ENCODE results near the gene NSUN5.
"Not testable (repeated sequence)": the region's sequence is repeated elsewhere in the genome, so short reads cannot be mapped to it uniquely, and the experiment has no call there.

DNA sequence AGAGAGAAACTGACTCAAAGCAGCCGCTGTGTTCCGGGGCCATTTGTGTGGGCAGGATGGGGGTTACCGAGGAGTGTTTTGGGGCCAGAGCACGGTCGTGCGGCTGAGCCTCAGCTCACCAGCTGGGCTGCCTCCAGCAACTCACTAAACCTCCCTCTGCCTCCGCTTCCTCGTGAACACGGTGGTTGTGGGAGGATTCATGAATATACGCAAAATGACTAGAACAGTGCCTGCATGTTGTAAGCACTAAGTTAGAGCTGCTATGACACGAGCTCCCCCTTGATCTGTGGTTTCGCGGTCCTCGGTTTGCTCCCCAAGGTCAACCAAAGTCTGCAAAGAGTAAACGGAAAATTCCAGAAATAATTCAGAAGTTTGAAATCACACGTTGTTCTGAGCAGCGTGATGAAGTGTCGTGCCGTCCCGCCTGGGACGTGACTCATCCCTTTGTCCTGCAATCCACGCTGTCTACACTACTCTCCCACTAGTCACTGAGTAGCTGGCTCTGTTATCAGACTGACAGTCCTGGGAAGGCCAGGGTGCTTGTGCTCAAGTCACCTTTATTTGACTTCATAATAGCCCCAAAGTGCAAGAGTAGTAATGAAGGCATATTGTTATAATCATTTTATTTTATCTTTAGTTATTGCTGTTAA lies 41.8 kb downstream of the NSUN5 start:
- TF ChIP-seq, protein P1, sequence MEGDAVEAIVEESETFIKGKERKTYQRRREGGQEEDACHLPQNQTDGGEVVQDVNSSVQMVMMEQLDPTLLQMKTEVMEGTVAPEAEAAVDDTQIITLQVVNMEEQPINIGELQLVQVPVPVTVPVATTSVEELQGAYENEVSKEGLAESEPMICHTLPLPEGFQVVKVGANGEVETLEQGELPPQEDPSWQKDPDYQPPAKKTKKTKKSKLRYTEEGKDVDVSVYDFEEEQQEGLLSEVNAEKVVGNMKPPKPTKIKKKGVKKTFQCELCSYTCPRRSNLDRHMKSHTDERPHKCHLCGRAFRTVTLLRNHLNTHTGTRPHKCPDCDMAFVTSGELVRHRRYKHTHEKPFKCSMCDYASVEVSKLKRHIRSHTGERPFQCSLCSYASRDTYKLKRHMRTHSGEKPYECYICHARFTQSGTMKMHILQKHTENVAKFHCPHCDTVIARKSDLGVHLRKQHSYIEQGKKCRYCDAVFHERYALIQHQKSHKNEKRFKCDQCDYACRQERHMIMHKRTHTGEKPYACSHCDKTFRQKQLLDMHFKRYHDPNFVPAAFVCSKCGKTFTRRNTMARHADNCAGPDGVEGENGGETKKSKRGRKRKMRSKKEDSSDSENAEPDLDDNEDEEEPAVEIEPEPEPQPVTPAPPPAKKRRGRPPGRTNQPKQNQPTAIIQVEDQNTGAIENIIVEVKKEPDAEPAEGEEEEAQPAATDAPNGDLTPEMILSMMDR (conservative IDR thresholded peaks at IDR 0.05) = not testable (repeated sequence)
- TF ChIP-seq EZH2 (IDR thresholded peaks at IDR 0.05; ENCODE audit: low read depth) = not testable (repeated sequence)
